ENCODE measurements around the gene THOP1. TPM values are rescaled to one million over a fixed set of nuclear protein-coding genes. Genes with fewer than 3 reads are reported as not detected.
"Not testable (repeated sequence)": the region's sequence is repeated elsewhere in the genome, so short reads cannot be mapped to it uniquely, and the experiment has no call there.

THOP1 gene
- total RNA-seq, 1 donor from 2014 or later = 56.8 TPM

- no peak overlapping the region for H3K27ac Mint-ChIP-seq (ENCODE audit: unreplicated experiment)
- no peaks in the 10 kb centered on the region for H3K9me3 Mint-ChIP-seq (ENCODE audit: unreplicated experiment)
- H3K27me3 Mint-ChIP-seq (ENCODE audit: unreplicated experiment) = peaks cover 2% of the 10 kb centered on the region
- peaks cover 8% of the 10 kb centered on the region for H3K36me3 Mint-ChIP-seq (ENCODE audit: low read depth, unreplicated experiment)
- no peaks in the 10 kb centered on the region for H3K4me1 Mint-ChIP-seq (ENCODE audit: unreplicated experiment)
- no peak overlapping the region for H3K4me3 Mint-ChIP-seq (ENCODE audit: unreplicated experiment)
- no peak for DNase-seq (ENCODE audit: low spot score)
- no peak for TF ChIP-seq CTCF (IDR thresholded peaks at IDR 0.05; ENCODE audit: unreplicated experiment)
These were observed 28.2 kb downstream of the THOP1 start for GRCh38 chr19:2813235-2814160.

- no peak for TF ChIP-seq CTCF (IDR thresholded peaks at IDR 0.05; ENCODE audit: unreplicated experiment)
- Mint-ChIP-seq H3K27me3 (ENCODE audit: unreplicated experiment) (peaks cover 2% of the 10 kb centered on the region), H3K9me3 (ENCODE audit: unreplicated experiment) (no peaks in the 10 kb centered on the region), H3K4me1 (ENCODE audit: unreplicated experiment) (no peaks in the 10 kb centered on the region), H3K4me3 (ENCODE audit: unreplicated experiment) (no peak overlapping the region), H3K27ac (ENCODE audit: unreplicated experiment) (no peak overlapping the region), H3K36me3 (ENCODE audit: low read depth, unreplicated experiment) (no peaks in the 10 kb centered on the region)
- no peak for DNase-seq (ENCODE audit: low spot score)
These were observed 29.1 kb downstream of the THOP1 start for GRCh38 chr19:2814426-2814825.

- Mint-ChIP-seq H3K4me1 (ENCODE audit: unreplicated experiment) (no peaks in the 10 kb centered on the region), H3K27me3 (ENCODE audit: unreplicated experiment) (peaks cover 2% of the 10 kb centered on the region), H3K27ac (ENCODE audit: unreplicated experiment) (no peak overlapping the region), H3K36me3 (ENCODE audit: low read depth, unreplicated experiment) (no peaks in the 10 kb centered on the region), H3K9me3 (ENCODE audit: unreplicated experiment) (no peaks in the 10 kb centered on the region), H3K4me3 (ENCODE audit: unreplicated experiment) (no peak overlapping the region)
- no peak for DNase-seq (ENCODE audit: low spot score)
- no peak for TF ChIP-seq CTCF (IDR thresholded peaks at IDR 0.05; ENCODE audit: unreplicated experiment)
These were observed 29.9 kb downstream of the THOP1 start for GRCh38 chr19:2815191-2815614.

- Mint-ChIP-seq H3K4me1 (ENCODE audit: unreplicated experiment) (no peaks in the 10 kb centered on the region), H3K4me3 (ENCODE audit: unreplicated experiment) (no peak overlapping the region), H3K36me3 (ENCODE audit: low read depth, unreplicated experiment) (no peaks in the 10 kb centered on the region), H3K9me3 (ENCODE audit: unreplicated experiment) (no peaks in the 10 kb centered on the region), H3K27me3 (ENCODE audit: unreplicated experiment) (peaks cover 4% of the 10 kb centered on the region), H3K27ac (ENCODE audit: unreplicated experiment) (no peak overlapping the region)
- DNase-seq (ENCODE audit: low spot score) = no peak
- TF ChIP-seq CTCF (IDR thresholded peaks at IDR 0.05; ENCODE audit: unreplicated experiment) = no peak
These were observed 30.6 kb downstream of the THOP1 start for GRCh38 chr19:2815923-2816322.

GRCh38 chr19:2816641-2817040 is 31.3 kb downstream of the THOP1 start:
- no peak for DNase-seq (ENCODE audit: low spot score)
- H3K4me3 Mint-ChIP-seq (ENCODE audit: unreplicated experiment) = no peak overlapping the region
- H3K27ac Mint-ChIP-seq (ENCODE audit: unreplicated experiment) = no peak overlapping the region
- H3K9me3 Mint-ChIP-seq (ENCODE audit: unreplicated experiment) = no peaks in the 10 kb centered on the region
- H3K4me1 Mint-ChIP-seq (ENCODE audit: unreplicated experiment) = no peaks in the 10 kb centered on the region
- TF ChIP-seq CTCF (IDR thresholded peaks at IDR 0.05; ENCODE audit: unreplicated experiment) = no peak
- H3K36me3 Mint-ChIP-seq (ENCODE audit: low read depth, unreplicated experiment) = no peaks in the 10 kb centered on the region
- H3K27me3 Mint-ChIP-seq (ENCODE audit: unreplicated experiment) = peaks cover 6% of the 10 kb centered on the region

- not testable (repeated sequence) for H3K4me1 Mint-ChIP-seq (ENCODE audit: unreplicated experiment); H3K9me3 Mint-ChIP-seq (ENCODE audit: unreplicated experiment); DNase-seq (ENCODE audit: low spot score); H3K27ac Mint-ChIP-seq (ENCODE audit: unreplicated experiment); H3K36me3 Mint-ChIP-seq (ENCODE audit: low read depth, unreplicated experiment); H3K4me3 Mint-ChIP-seq (ENCODE audit: unreplicated experiment)
- peaks cover 11% of the 10 kb centered on the region for H3K27me3 Mint-ChIP-seq (ENCODE audit: unreplicated experiment)
These were observed 32.0 kb downstream of the THOP1 start for GRCh38 chr19:2817237-2817829.

Measured in endothelial cell (in vitro differentiated cells).